H9 (cell line): ENCODE data around the gene CTSL. TPM values are rescaled to one million over a fixed set of nuclear protein-coding genes. Genes with fewer than 3 reads are reported as not detected.
"Not testable (repeated sequence)": the region's sequence is repeated elsewhere in the genome, so short reads cannot be mapped to it uniquely, and the experiment has no call there.

Experiments
- DNase-seq: peaks from one replicate; pipeline ENCODE4 v3.0.0-alpha.2; 2017
- H2AFZ ChIP-seq: one replicate; pipeline ENCODE4 v1.6.1; 2013; ENCODE audit warnings: mild to moderate bottlenecking, low read length, control low read depth, moderate library complexity
- H2AK5ac ChIP-seq: 2 replicates; pipeline ENCODE4 v1.6.1; 2013; ENCODE audit warnings: low read length, control low read depth, mixed read lengths; ENCODE audit not compliant: insufficient read length
- H2BK120ac ChIP-seq: one replicate; pipeline ENCODE4 v1.6.1; 2013; ENCODE audit warnings: low read depth, mild to moderate bottlenecking, low read length, control low read depth, inconsistent platforms; ENCODE audit not compliant: poor library complexity, severe bottlenecking
- H2BK12ac ChIP-seq: 2 replicates; pipeline ENCODE4 v1.6.1; 2013; ENCODE audit warnings: low read length, control low read depth, mixed read lengths, low read depth; ENCODE audit not compliant: insufficient read length
- H2BK15ac ChIP-seq: 2 replicates; pipeline ENCODE4 v1.6.1; 2013; ENCODE audit warnings: low read depth, low read length, control low read depth
- H2BK20ac ChIP-seq: one replicate; pipeline ENCODE4 v1.6.1; 2013; ENCODE audit warnings: low read depth, mild to moderate bottlenecking, low read length, control low read depth, inconsistent platforms; ENCODE audit not compliant: poor library complexity, severe bottlenecking
- H2BK5ac ChIP-seq: 2 replicates; pipeline ENCODE4 v1.6.1; 2013; ENCODE audit warnings: low read length, control low read depth, mixed read lengths; ENCODE audit not compliant: insufficient read length
- H3K14ac ChIP-seq: 2 replicates; pipeline ENCODE4 v1.6.1; 2013; ENCODE audit warnings: low read length, control low read depth; ENCODE audit not compliant: insufficient read depth
- H3K18ac ChIP-seq: 2 replicates; pipeline ENCODE4 v1.6.1; 2013; ENCODE audit warnings: low read depth, mild to moderate bottlenecking, mixed read lengths, low read length, control low read depth; ENCODE audit not compliant: insufficient read length
- H3K23ac ChIP-seq: 2 replicates; pipeline ENCODE4 v1.6.1; 2013; ENCODE audit warnings: low read length, control low read depth, mixed read lengths, low read depth; ENCODE audit not compliant: insufficient read length
- H3K23me2 ChIP-seq: 2 replicates; pipeline ENCODE4 v1.6.1; 2013; ENCODE audit warnings: low read depth, mild to moderate bottlenecking, mixed read lengths, low read length, control low read depth; ENCODE audit not compliant: insufficient read length, poor library complexity, severe bottlenecking
- H3K27ac ChIP-seq: 2 replicates; pipeline ENCODE4 v1.5.1; 2013; ENCODE audit warnings: low read length, control low read depth, mixed read lengths, low read depth; ENCODE audit not compliant: insufficient read length
- H3K27me3 ChIP-seq: 2 replicates; pipeline ENCODE4 v1.6.1; 2013; ENCODE audit warnings: low read length, control low read depth, inconsistent platforms; ENCODE audit not compliant: insufficient read depth
- H3K4ac ChIP-seq: 2 replicates; pipeline ENCODE4 v1.6.1; 2013; ENCODE audit warnings: low read depth, mild to moderate bottlenecking, control low read depth, inconsistent platforms, low read length, moderate library complexity
- H3K4me1 ChIP-seq: 2 replicates; pipeline ENCODE4 v1.6.1; 2013; ENCODE audit warnings: low read length, control low read depth, inconsistent platforms; ENCODE audit not compliant: insufficient read depth
- H3K4me2 ChIP-seq: 2 replicates; pipeline ENCODE4 v1.6.1; 2013; ENCODE audit warnings: low read length, control low read depth, mixed read lengths; ENCODE audit not compliant: insufficient read length, insufficient read depth
- H3K56ac ChIP-seq: 2 replicates; pipeline ENCODE4 v1.6.1; 2013; ENCODE audit warnings: low read depth, mild to moderate bottlenecking, mixed read lengths, low read length, control low read depth; ENCODE audit not compliant: insufficient read length
- H3K79me1 ChIP-seq: 2 replicates; pipeline ENCODE4 v1.6.1; 2013; ENCODE audit warnings: low read depth, mild to moderate bottlenecking, moderate library complexity, low read length, control low read depth, inconsistent platforms; ENCODE audit not compliant: insufficient read depth, poor library complexity, severe bottlenecking
- H3K79me2 ChIP-seq: 2 replicates; pipeline ENCODE4 v1.6.1; 2013; ENCODE audit warnings: low read length, control low read depth, inconsistent platforms; ENCODE audit not compliant: insufficient read depth
- H3K9ac ChIP-seq: 2 replicates; pipeline ENCODE4 v1.6.1; 2013; ENCODE audit warnings: low read length, control low read depth, mixed read lengths; ENCODE audit not compliant: insufficient read length; ENCODE audit errors: extremely low read depth
- H3K9me3 ChIP-seq: one replicate; pipeline ENCODE4 v1.6.1; 2013; ENCODE audit warnings: low read depth, low read length, inconsistent platforms; ENCODE audit not compliant: control insufficient read depth
- H3T11ph ChIP-seq: one replicate; pipeline ENCODE4 v1.6.1; 2013; ENCODE audit warnings: mild to moderate bottlenecking, low read length, control low read depth, inconsistent platforms
- H4K20me1 ChIP-seq: one replicate; pipeline ENCODE4 v1.6.1; 2013; ENCODE audit not compliant: control insufficient read depth, insufficient read length, insufficient read depth
- H4K5ac ChIP-seq: 2 replicates; pipeline ENCODE4 v1.6.1; 2013; ENCODE audit warnings: low read depth, mild to moderate bottlenecking, mixed read lengths, low read length, control low read depth; ENCODE audit not compliant: insufficient read length
- H4K8ac ChIP-seq: replicated peaks from 2 replicates; pipeline ENCODE4 v1.6.1; 2013; ENCODE audit warnings: low read length, control low read depth, mixed read lengths, low read depth; ENCODE audit not compliant: insufficient read length
- H4K91ac ChIP-seq: 2 replicates; pipeline ENCODE4 v1.6.1; 2013; ENCODE audit warnings: low read depth, mild to moderate bottlenecking, moderate library complexity, mixed read lengths, low read length, control low read depth; ENCODE audit not compliant: insufficient read length
- H3K27ac Mint-ChIP-seq, 3 experiments: 2 replicates in 2 of 3; 3 replicates in 1 of 3; pipeline ENCODE4 v1.8.0; 2020 to 2021; ENCODE audit warnings: mixed read lengths in 3 of 3, mild to moderate bottlenecking in 1 of 3, moderate library complexity in 1 of 3
- H3K27me3 Mint-ChIP-seq: 2 replicates; pipeline ENCODE4 v1.8.0; 2021; ENCODE audit warnings: low read depth, mild to moderate bottlenecking, moderate library complexity, mixed read lengths
- H3K36me3 Mint-ChIP-seq, 3 experiments: 2 replicates in 2 of 3; 3 replicates in 1 of 3; pipeline ENCODE4 v1.8.0; 2020 to 2021; ENCODE audit warnings: low read depth in 3 of 3, mixed read lengths in 3 of 3; ENCODE audit not compliant: insufficient read depth in 1 of 3
- H3K4me1 Mint-ChIP-seq, 2 experiments: 2 replicates each; pipeline ENCODE4 v1.8.0; 2020; ENCODE audit warnings: mixed read lengths in 2 of 2
- H3K4me3 Mint-ChIP-seq, 2 experiments: 2 replicates in 1 of 2; 3 replicates in 1 of 2; pipeline ENCODE4 v1.8.0; 2020 to 2021; ENCODE audit warnings: mild to moderate bottlenecking in 2 of 2, mixed read lengths in 2 of 2, moderate library complexity in 1 of 2
- H3K9me3 Mint-ChIP-seq, 2 experiments: 2 replicates in 1 of 2; 3 replicates in 1 of 2; pipeline ENCODE4 v1.8.0; 2020; ENCODE audit warnings: mild to moderate bottlenecking in 2 of 2, mixed read lengths in 2 of 2, moderate library complexity in 1 of 2
- CTCF ChIP-seq: fragments of 200-600 bp; sonication (generic); conservative IDR thresholded peaks from 3 replicates; pipeline ENCODE4 v1.8.0; 2021; ENCODE audit warnings: antibody characterized with exemption, mild to moderate bottlenecking
- WGBS: extraction: QIAGEN DNeasy Blood & Tissue Kit; methylation state at CpG from one replicate; pipeline ENCODE4 v1.1.7; 2013; ENCODE audit warnings: missing lambda C conversion rate, low lambda C conversion rate, mixed read lengths; ENCODE audit not compliant: insufficient read length; ENCODE audit errors: extremely low coverage; 5-methylcytosine and 5-hydroxymethylcytosine counted together
- total RNA-seq: library from RNA; stranded (reverse); gene quantifications from 2 replicates; pipeline ENCODE4 v1.2.1, GENCODE V29; 2021

The CTSL gene
- total RNA-seq, 1 experiment from 2014 or later: 28.9 TPM

GRCh38 chr9:87742813-87743428, 17.0 kb downstream of the CTSL start:
- H3K36me3 Mint-ChIP-seq: peaks cover 2 to 14% (median 8%) of the 10 kb centered on the region in 3 experiments; a peak in 3 of 7 replicates
- Histone ChIP-seq H3K27me3 (no peaks in the 10 kb centered on the region), H3K4me2 (no peak overlapping the region), H3K14ac (no peak overlapping the region), H2BK120ac (no peak overlapping the region), H2BK20ac (no peak overlapping the region), H2AK5ac (no peak overlapping the region), H4K5ac (no peak overlapping the region), H3K23me2 (no peaks in the 10 kb centered on the region), H2BK15ac (no peak overlapping the region), H2BK12ac (no peak overlapping the region), H3K9ac (no peak overlapping the region), H3K9me3 (no peaks in the 10 kb centered on the region), H2BK5ac (no peak overlapping the region), H3K27ac (no peak overlapping the region), H3K79me2 (no peaks in the 10 kb centered on the region), H3K4me1 (no peaks in the 10 kb centered on the region; the same call in 1 of the 2 replicates), H3K79me1 (no peaks in the 10 kb centered on the region), H3K23ac (no peak overlapping the region), H3K18ac (no peak overlapping the region), H3T11ph (no peak overlapping the region), H3K56ac (no peak overlapping the region), H4K91ac (no peak overlapping the region), H2AFZ (no peak overlapping the region), H3K4ac (no peak overlapping the region), H4K8ac (no peak overlapping the region), H4K20me1 (no peaks in the 10 kb centered on the region)
- peaks cover 20 to 31% of the 10 kb centered on the region in 2 experiments for H3K9me3 Mint-ChIP-seq
- H3K4me3 Mint-ChIP-seq: no peak overlapping the region
- WGBS: no CpG with 5 or more reads among the region's 3 CpGs
- peaks cover 3 to 5% of the 10 kb centered on the region in 2 experiments for H3K4me1 Mint-ChIP-seq
- TF ChIP-seq CTCF: no peak
- peaks cover 4% of the 10 kb centered on the region; the same call in 1 of the 2 replicates for H3K27me3 Mint-ChIP-seq
- H3K27ac Mint-ChIP-seq: no peak overlapping the region
- DNase-seq: no peak

GRCh38 chr9:87744247-87744646, 18.3 kb downstream of the CTSL start:
- not testable (repeated sequence) for H2BK120ac ChIP-seq, H3K23ac ChIP-seq, H3K4ac ChIP-seq, H3K9me3 ChIP-seq, H3K27ac Mint-ChIP-seq, H3K79me1 ChIP-seq, H3K27me3 ChIP-seq, H3K27ac ChIP-seq, H3K4me1 Mint-ChIP-seq, H3K4me1 ChIP-seq, H3K79me2 ChIP-seq, H4K20me1 ChIP-seq, H4K5ac ChIP-seq, H3T11ph ChIP-seq, H2AK5ac ChIP-seq, H3K4me3 Mint-ChIP-seq, H3K56ac ChIP-seq, H2BK12ac ChIP-seq, H3K4me2 ChIP-seq, H4K91ac ChIP-seq, H2BK5ac ChIP-seq, H2BK15ac ChIP-seq, H3K23me2 ChIP-seq, H2BK20ac ChIP-seq, DNase-seq, H3K18ac ChIP-seq, H4K8ac ChIP-seq, H2AFZ ChIP-seq, H3K14ac ChIP-seq, H3K9ac ChIP-seq, H3K27me3 Mint-ChIP-seq
- Mint-ChIP-seq H3K9me3 (peaks cover 17 to 24% of the 10 kb centered on the region in 2 experiments), H3K36me3 (peaks cover 2 to 10% (median 8%) of the 10 kb centered on the region in 3 experiments; a peak in 3 of 7 replicates)
- WGBS: no CpG with 5 or more reads among the region's 7 CpGs
